Breast epithelium (tissue), 4 donors: ENCODE results near the gene ZNF438. TPM values are rescaled to one million over a fixed set of nuclear protein-coding genes. Genes with fewer than 3 reads are reported as not detected.

ENCODE experiments used
- DNase-seq, 2 donors: peaks; one replicate each; pipeline ENCODE4 v3.0.0-alpha.2; 2019; ENCODE audit warnings: low spot score in 2 of 2
- H3K27ac ChIP-seq, 2 donors: fragments of 200-600 bp; sonication (generic) in 1 of 2; one replicate each; pipeline ENCODE4 v1.5.1; 2016 to 2019; ENCODE audit warnings: mild to moderate bottlenecking in 1 of 2
- H3K27me3 ChIP-seq, 2 donors: fragments of 200-600 bp; sonication (generic) in 1 of 2; one replicate each; pipeline versions ENCODE4 v1.5.1 to v1.6.0; 2017 to 2019; ENCODE audit warnings: control low read depth in 1 of 2, mild to moderate bottlenecking in 1 of 2
- H3K36me3 ChIP-seq: fragments of 200-600 bp; one replicate; pipeline ENCODE4 v1.5.1; 2019
- H3K4me1 ChIP-seq, 2 donors: fragments of 200-600 bp; sonication (generic); one replicate each; pipeline ENCODE4 v1.5.1; 2016 to 2019; ENCODE audit warnings: control low read depth in 1 of 2
- H3K4me3 ChIP-seq, 3 donors: fragments of 200-600 bp; sonication (generic); 1 replicate in 2 of 3; 2 replicates in 1 of 3; pipeline ENCODE4 v1.5.1; 2016 to 2019; ENCODE audit warnings: mild to moderate bottlenecking in 3 of 3, moderate library complexity in 2 of 3
- H3K9me3 ChIP-seq, 2 donors: fragments of 200-600 bp; sonication (generic) in 1 of 2; one replicate each; pipeline ENCODE4 v1.5.1; 2016 to 2019; ENCODE audit warnings: control low read depth in 1 of 2
- POLR2A ChIP-seq: fragments of 450-650 bp; IDR thresholded peaks from one replicate; pipeline ENCODE4 v1.6.1; 2016; ENCODE audit warnings: antibody characterized with exemption, mild to moderate bottlenecking, moderate library complexity
- POLR2AphosphoS5 ChIP-seq, 3 donors: sonication (generic); formaldehyde crosslinking; IDR thresholded peaks; one replicate each; pipeline ENCODE4 v1.6.1; 2017; ENCODE audit warnings: antibody characterized with exemption in 3 of 3
- intact Hi-C: fragments of 100-400 bp; cut with DNase I; formaldehyde crosslinking; loops from one replicate; pipeline ENCODE4 v1.15.1; 2023; ENCODE audit warnings: low total_unique reads
- total RNA-seq, 3 donors: library from RNA; depleted of rRNA; stranded (reverse); fragments of >200 nt; gene quantifications; one replicate each; pipeline ENCODE4 v1.1.0, GENCODE V29; 2016
- TF ChIP-seq, protein P1 (sequence below), 3 donors: fragments of 450-650 bp; IDR thresholded peaks; one replicate each; pipeline ENCODE4 v1.5.1; 2016 to 2017; ENCODE audit warnings: antibody characterized with exemption in 3 of 3, mild to moderate bottlenecking in 3 of 3, moderate library complexity in 3 of 3

The ZNF438 gene
- total RNA-seq, 3 donors from 2014 or later, result 8.8 to 34.6 (median 10.0) TPM

- intact Hi-C loops, result no loop called here
- TF ChIP-seq POLR2AphosphoS5 (IDR thresholded peaks at IDR 0.05) (peak in 2 of 3 donors; percentile 20 to 84), POLR2A (no peak)
- TF ChIP-seq, protein P1, sequence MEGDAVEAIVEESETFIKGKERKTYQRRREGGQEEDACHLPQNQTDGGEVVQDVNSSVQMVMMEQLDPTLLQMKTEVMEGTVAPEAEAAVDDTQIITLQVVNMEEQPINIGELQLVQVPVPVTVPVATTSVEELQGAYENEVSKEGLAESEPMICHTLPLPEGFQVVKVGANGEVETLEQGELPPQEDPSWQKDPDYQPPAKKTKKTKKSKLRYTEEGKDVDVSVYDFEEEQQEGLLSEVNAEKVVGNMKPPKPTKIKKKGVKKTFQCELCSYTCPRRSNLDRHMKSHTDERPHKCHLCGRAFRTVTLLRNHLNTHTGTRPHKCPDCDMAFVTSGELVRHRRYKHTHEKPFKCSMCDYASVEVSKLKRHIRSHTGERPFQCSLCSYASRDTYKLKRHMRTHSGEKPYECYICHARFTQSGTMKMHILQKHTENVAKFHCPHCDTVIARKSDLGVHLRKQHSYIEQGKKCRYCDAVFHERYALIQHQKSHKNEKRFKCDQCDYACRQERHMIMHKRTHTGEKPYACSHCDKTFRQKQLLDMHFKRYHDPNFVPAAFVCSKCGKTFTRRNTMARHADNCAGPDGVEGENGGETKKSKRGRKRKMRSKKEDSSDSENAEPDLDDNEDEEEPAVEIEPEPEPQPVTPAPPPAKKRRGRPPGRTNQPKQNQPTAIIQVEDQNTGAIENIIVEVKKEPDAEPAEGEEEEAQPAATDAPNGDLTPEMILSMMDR (IDR thresholded peaks at IDR 0.05), result no peak
- no peaks in the 10 kb centered on the region for H3K4me1 ChIP-seq
- peak in 1 of 2 donors; percentile 25 for DNase-seq
- H3K9me3 ChIP-seq, result no peaks in the 10 kb centered on the region
- H3K4me3 ChIP-seq, result no peak overlapping the region
- H3K36me3 ChIP-seq, result no peaks in the 10 kb centered on the region
- H3K27me3 ChIP-seq, result no peaks in the 10 kb centered on the region
- no peak overlapping the region for H3K27ac ChIP-seq
Measured at GRCh38 chr10:30980951-30981616, 50.6 kb downstream of the ZNF438 start.

GRCh38 chr10:30979956-30980355, 51.7 kb downstream of the ZNF438 start:
- intact Hi-C loops, result no loop called here
- TF ChIP-seq POLR2A, result no peak
- TF ChIP-seq, protein P1 (IDR thresholded peaks at IDR 0.05), result no peak
- TF ChIP-seq POLR2AphosphoS5 (IDR thresholded peaks at IDR 0.05), result no peak
- H3K4me3 ChIP-seq, result no peak overlapping the region
- no peaks in the 10 kb centered on the region for H3K27me3 ChIP-seq
- H3K9me3 ChIP-seq, result no peaks in the 10 kb centered on the region
- H3K4me1 ChIP-seq, result no peaks in the 10 kb centered on the region
- no peak overlapping the region for H3K27ac ChIP-seq
- no peak for DNase-seq
- no peaks in the 10 kb centered on the region for H3K36me3 ChIP-seq

GRCh38 chr10:30978843-30979242, 52.8 kb downstream of the ZNF438 start:
- H3K9me3 ChIP-seq, result no peaks in the 10 kb centered on the region
- no peaks in the 10 kb centered on the region for H3K27me3 ChIP-seq
- intact Hi-C loops, result no loop called here
- no peak overlapping the region for H3K4me3 ChIP-seq
- no peak for DNase-seq
- no peaks in the 10 kb centered on the region for H3K36me3 ChIP-seq
- no peaks in the 10 kb centered on the region for H3K4me1 ChIP-seq
- TF ChIP-seq POLR2A, result no peak
- TF ChIP-seq POLR2AphosphoS5 (IDR thresholded peaks at IDR 0.05), result no peak
- TF ChIP-seq, protein P1 (IDR thresholded peaks at IDR 0.05), result no peak
- no peak overlapping the region for H3K27ac ChIP-seq

- no peaks in the 10 kb centered on the region for H3K9me3 ChIP-seq
- intact Hi-C loops, result no loop called here
- no peaks in the 10 kb centered on the region for H3K4me1 ChIP-seq
- H3K4me3 ChIP-seq, result no peak overlapping the region
- TF ChIP-seq POLR2AphosphoS5 (IDR thresholded peaks at IDR 0.05) (no peak), POLR2A (no peak)
- TF ChIP-seq, protein P1 (IDR thresholded peaks at IDR 0.05), result no peak
- H3K27me3 ChIP-seq, result no peaks in the 10 kb centered on the region
- DNase-seq, result no peak
- H3K36me3 ChIP-seq, result no peaks in the 10 kb centered on the region
- H3K27ac ChIP-seq, result no peak overlapping the region
Measured at GRCh38 chr10:30977385-30977784, 54.3 kb downstream of the ZNF438 start.

DNA sequence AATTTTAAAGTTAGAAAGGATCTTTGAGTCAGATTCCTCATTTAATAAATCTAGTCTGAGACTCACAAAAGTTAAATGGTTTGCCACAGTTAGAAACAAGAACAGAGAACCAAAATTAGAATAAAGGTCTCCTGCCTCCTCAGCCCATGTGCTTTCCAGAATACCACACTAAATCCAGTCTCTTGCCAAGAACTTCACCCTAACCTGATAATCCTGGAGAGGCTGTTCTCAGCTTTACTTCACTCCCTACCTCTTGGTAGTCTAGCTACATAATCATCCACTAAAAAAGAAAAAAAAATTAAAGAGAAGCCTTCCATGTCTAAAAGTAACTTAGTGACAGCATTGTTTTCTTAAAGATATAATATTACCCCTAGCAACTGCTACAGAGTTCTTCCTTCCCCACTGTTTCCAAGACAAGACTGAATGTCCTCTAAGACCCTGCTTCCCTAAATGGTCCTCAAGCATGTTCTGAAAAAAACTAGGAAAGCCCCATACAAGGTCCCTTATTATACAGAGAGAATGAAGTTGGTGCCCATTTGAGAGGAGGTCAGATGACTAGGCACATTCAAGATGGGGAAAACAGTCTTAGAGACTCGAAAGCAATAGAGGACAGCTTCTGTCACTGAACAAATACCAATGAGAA, 56.8 kb downstream of the ZNF438 start:
- no peak for DNase-seq
- TF ChIP-seq POLR2A, result no peak
- TF ChIP-seq POLR2AphosphoS5 (IDR thresholded peaks at IDR 0.05), result no peak
- TF ChIP-seq, protein P1 (IDR thresholded peaks at IDR 0.05), result no peak
- H3K9me3 ChIP-seq, result no peaks in the 10 kb centered on the region
- H3K27me3 ChIP-seq, result no peaks in the 10 kb centered on the region
- no peaks in the 10 kb centered on the region for H3K4me1 ChIP-seq
- intact Hi-C loops, result no loop called here
- no peak overlapping the region for H3K4me3 ChIP-seq
- no peaks in the 10 kb centered on the region for H3K36me3 ChIP-seq
- H3K27ac ChIP-seq, result no peak overlapping the region
